Hepatic stellate cell (primary cell): ENCODE results near the gene C14orf132.

Experiments used
- DNase-seq: peaks from one replicate; pipeline ENCODE4 v3.0.0; 2011; ENCODE audit warnings: low spot score

The C14orf132 gene

GRCh38 chr14:96039633-96040311, 610 bp downstream of the C14orf132 start:
- DNase-seq: peak; percentile 47

GRCh38 chr14:96040828-96041371, 1.7 kb downstream of the C14orf132 start:
- no peak for DNase-seq

DNA sequence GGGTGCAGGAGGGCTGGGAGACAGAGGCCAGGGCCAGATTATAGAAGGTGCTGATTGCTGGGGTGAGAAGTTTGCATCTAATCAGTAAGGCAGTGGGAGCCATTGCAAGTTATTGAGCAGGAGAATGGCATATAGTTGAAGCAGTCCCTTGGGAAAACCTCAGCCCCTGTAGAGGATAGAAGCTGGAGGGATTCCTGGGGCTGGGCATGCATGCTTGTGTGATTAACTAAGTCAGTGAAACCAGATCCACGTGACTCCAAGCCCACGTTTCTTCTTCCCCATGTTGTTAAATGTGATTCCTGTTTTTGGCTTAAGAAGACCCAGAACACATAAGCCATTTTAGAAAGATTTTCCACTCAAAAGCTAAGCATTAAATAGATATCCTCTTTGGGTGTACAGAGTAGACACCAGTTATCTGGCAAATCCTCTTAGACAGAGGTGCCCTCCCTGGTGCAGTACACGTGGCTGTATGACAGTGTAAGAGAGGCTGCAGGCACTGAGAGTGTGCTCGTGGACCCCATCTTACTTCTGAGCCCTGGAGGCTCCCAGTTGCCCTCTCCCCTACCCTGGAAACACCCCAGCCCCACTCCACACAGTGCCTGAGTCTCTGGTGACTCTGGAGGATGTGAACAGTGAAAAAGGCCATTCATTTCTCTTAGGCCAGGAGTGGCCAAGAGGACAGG, 3.2 kb downstream of the C14orf132 start:
- no peak for DNase-seq

DNA sequence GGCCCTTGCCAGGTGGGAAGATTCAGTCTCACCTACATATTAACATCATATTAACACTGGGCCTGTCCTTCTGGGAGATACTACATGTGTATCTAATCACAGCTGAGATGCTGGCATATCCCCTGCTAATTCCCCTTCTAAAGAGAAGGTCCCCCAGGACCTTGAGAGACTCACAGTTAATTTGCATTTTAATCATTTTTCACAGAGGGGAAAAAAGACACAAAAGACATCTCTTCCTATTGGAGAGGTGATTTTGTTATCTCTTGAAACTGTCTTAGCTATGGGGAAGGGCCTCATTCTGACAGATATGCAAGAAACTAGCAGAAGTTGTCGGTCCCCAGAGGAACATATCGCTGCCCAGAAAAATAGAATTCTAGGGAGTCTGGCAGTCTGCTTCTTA, 7.5 kb downstream of the C14orf132 start:
- no peak for DNase-seq

- DNase-seq: no peak
Measured at GRCh38 chr14:96047101-96047500, 7.9 kb downstream of the C14orf132 start.

DNA sequence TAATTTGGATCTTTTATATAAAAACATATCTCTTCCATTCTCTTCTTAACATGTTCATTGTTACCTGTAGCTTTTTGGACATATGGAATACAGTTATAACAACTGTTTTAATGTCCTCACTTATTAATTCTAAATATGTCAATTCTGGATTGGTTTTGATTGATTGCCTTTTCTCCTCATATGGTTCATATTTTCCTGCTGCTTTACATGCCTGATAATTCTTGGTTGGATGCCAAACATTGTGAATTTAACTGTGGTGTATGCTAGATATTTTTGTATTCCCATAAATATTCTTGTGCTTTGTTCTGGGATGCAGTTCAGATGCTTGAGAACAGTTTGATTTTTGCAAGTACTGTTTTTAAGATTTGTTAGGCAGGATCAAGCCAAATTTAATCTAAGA, 10.8 kb downstream of the C14orf132 start:
- no peak for DNase-seq

GRCh38 chr14:96050482-96050881, 11.3 kb downstream of the C14orf132 start:
- DNase-seq: no peak

- no peak for DNase-seq
Measured at GRCh38 chr14:96051231-96051630, 12.1 kb downstream of the C14orf132 start.

GRCh38 chr14:96051642-96052540, 12.7 kb downstream of the C14orf132 start:
- DNase-seq: no peak

DNA sequence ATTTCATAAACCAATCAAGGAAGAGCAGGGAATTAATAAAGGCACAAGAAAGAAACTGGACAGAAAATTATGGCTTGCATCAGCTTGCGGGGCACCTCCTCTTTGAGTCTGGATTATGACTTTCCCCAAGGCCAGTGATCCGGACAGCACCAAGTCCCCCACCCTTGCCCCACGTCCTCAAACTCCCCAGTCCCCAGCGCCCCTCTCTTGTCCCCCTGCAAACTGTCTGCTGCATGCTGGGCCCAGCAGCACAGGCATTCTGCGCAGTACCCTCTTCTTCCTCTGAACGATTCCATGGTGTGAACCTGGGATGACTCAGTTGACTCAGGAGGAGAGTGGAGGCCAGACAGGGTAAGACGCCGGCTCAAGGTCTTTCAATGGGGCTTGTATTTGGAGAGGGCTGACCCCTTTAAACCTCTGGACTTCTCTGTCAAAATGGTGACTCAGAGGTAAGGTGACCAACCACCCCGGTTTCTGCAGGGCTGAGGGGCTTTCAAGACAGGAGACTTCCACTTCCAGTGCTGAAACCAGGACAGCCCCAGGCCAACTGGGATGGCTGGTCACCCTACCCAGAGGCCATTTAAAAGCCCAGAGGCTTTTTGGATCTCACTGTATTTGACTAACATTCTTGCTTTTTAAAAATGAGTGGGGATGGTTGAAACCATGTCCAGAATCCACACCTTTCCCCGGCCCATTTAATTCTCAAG, 13.5 kb downstream of the C14orf132 start:
- DNase-seq: peak; percentile 32

DNA sequence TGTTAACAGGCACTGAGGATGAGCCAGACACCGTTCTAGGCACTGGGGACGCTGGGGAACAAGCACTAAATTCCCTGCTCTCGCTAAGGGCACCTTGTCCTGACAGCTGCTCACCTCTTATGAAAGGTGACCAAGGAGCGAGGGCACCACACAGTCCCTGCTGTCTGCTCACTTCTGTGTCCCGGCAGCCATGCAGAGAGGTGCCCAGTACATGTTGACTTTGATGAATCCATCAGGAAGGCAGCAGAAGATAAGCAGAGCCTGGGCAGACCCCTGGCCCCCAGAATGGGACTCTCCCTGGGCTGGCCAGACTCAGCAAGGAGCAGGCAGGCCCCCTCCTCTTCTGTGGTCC, 14.1 kb downstream of the C14orf132 start:
- no peak for DNase-seq

- peak; percentile 93 for DNase-seq
Measured at GRCh38 chr14:96053600-96054381, 14.6 kb downstream of the C14orf132 start.

DNA sequence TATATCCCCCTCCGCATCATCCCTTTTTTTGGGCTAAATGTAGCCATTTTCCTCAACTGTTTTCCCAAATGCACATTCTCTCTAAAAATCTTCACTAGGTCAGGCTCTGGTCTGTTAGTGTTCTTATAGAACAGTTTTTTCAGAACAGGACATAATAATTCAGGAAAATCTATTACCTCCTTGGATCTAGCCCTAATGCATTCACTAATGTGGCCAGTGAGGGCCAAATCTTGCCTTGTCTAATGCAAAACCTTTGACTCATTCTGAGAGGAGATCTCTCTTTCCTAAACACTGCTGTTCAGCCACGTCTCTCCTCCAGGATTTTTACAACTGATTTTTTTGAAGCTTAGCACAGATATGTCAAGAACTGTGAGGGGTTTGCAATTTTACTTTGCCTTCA, 15.5 kb downstream of the C14orf132 start:
- no peak for DNase-seq

GRCh38 chr14:96055065-96055752, 16.0 kb downstream of the C14orf132 start:
- DNase-seq: peak; percentile 77

DNA sequence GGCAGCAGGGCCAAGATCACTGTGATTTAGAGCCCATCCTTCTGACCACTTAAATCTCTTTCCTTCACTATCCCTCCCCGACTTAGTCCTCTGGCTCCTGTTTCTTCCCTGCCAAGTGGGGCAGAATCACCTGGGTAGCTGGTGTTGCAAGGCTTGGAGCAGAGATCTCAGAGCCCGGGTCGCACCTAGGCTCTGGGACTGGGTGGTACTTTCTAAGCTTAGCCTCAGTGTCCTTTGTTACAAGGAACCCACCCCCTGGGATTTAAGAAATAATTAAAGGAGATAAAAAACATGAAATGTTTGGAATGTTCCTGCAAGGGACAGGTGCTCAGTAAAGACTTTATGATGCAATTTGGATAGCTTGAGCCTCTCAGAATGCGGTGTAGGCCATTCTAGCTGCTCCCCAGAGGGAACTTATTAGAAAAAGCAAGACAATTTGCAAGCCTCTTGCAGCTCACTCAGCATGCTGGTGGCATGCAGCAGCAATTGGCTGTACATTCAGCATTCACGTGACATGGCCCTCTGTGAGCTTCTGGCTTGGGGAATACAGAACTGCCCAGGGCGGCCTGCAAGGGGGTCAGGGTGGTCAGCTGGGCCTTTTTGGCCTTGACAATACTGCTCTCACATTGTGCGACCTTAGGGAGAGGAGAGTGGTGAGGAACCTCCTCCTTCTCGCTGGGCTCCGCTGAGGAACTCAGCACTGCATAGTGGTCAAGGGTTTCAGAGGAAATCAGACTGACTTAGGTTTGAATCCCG, 16.8 kb downstream of the C14orf132 start:
- no peak for DNase-seq

GRCh38 chr14:96056509-96057422, 17.6 kb downstream of the C14orf132 start:
- no peak for DNase-seq

GRCh38 chr14:96057738-96058137, 18.6 kb downstream of the C14orf132 start:
- DNase-seq: no peak

DNA sequence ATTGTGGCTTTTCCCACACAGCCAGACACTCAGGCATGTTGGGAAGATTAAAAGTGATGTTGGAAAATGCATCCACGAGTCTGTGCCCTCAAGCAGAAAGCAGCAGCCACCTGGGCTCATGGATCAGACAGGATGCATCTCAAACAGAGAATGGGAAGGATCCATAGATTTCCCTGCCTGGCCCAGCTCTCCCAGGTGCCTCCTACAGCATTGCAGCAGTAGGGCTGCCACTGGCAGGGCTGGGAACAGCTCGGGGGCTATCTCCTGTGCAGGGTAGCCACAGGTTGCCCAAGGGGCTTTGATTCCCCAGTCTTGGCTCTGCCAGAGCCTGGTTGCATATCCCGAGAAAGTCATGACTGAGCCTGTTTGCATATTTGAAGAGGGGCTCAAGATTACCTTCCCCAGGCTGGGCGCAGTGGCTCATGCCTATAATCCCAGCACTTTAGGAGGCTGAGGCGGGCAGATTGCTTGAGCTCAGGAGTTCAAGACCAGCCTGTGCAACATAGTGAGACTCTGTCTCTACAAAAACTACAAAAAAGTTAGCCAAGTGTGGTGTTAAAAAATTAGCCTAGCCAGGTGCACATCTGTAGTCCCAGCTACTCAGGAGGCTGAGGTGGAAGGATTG, 19.5 kb downstream of the C14orf132 start:
- DNase-seq: no peak
